ENCODE measurements around the gene NKTR. TPM values are rescaled to one million over a fixed set of nuclear protein-coding genes. Genes with fewer than 3 reads are reported as not detected.
A peak's percentile ranks its signal among the peaks of the same experiment; 100 is the strongest.

NKTR gene
- total RNA-seq, 1 experiment from 2014 or later, result 89.3 TPM

DNA sequence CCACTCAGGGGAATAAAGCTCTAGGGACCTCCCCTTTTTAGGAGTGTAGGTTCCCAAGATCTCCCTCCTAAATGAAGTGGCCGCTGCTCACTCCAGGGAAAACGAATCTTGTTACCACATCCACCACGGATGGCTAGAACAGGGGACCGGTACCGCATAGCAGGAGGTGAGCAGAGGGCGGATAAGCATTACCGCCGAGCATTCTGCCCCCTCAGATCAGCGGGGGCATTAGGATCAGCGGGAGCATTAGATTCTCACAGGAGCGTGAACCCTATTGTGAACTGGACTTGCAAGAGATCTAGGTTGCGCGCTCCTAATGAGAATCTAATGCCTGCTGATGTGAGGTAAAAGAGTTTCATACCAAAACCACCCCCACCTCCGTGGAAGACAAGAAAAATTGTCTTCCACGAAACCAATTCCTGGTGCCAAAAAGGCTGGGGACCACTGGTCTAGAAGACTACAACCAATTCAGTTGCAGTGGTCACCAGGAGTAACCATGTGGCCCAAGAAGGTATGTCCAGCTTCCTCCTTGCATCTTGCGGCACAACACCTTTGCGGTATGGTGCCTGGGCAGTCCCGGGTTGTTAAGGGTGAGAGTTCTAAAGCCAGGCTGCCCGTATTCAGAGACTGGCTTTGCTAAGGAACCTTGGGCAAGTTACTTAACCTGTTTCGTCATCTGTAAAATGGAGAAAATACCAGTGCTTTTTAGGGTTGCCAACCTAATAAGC lies 10.9 kb upstream of the NKTR start (continued):
- TF ChIP-seq MYBL2 (CRISPR knock-in tag; IDR thresholded peaks at IDR 0.05), result no peak
- TF ChIP-seq, protein P1, sequence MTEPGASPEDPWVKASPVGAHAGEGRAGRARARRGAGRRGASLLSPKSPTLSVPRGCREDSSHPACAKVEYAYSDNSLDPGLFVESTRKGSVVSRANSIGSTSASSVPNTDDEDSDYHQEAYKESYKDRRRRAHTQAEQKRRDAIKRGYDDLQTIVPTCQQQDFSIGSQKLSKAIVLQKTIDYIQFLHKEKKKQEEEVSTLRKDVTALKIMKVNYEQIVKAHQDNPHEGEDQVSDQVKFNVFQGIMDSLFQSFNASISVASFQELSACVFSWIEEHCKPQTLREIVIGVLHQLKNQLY (CRISPR knock-in tag; IDR thresholded peaks at IDR 0.05), result no peak

DNA sequence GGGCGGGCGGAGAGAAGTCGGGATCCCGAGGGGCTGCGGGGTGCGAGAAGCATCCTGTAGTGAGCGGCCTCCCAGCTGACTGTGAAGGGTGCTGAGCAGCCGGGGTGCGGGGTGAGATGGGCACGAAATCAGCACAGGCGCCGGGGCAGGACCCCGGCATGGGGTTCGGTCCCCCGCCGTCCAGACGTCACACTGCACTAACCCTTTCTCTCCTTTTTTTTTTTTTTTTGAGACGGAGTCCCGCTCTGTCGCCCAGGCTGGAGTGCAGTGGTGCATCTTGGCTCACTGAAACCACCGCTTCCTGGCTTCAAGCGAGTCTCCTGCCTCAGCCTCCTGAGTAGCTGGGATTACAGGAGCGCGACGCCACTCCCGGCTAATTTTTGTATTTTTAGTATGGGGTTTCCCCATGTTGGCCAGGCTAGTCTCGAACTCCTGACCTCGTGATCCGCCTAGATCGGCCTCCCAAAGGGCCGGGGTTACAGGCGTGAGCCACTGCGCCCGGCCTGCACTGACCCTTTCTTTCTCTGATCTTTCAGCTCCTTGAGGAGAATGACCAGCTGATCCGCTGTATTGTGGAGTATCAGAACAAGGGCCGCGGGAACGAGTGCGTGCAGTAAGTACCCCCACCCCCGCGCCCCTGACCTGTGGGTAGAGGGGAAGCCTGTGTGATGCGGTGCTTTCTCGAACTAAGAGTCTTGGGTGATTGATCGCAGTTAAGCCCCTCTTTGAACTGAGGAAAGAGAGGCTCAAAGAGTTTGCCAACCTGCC lies 9.3 kb upstream of the NKTR start:
- DNase-seq (ENCODE audit: low spot score) (peak; percentile 31), ATAC-seq (no peak)
- no peaks in the 10 kb centered on the region for H3K9me3 Mint-ChIP-seq
- H3K36me3 Mint-ChIP-seq, result peaks cover 30% of the 10 kb centered on the region
- ChIA-PET CTCF (interaction anchor here (0.8 to 2.6 kb wide), 8 partner anchors 9 to 370 kb away, joined by 3 to 11 read pairs (median 6); partner anchors contain the start of genes NKTR and SEC22C), POLR2A (interaction anchor here (0.6 to 2.9 kb wide), 7 partner anchors 9 to 212 kb away, joined by 3 to 19 read pairs (median 4); partner anchors contain the start of genes NKTR and SEC22C)
- peaks cover 43% of the 10 kb centered on the region for H3K4me1 Mint-ChIP-seq
- peak overlapping the region; percentile 93 for H3K27ac Mint-ChIP-seq
- peak overlapping the region; percentile 94 for H3K4me3 Mint-ChIP-seq
- TF ChIP-seq, protein P2, sequence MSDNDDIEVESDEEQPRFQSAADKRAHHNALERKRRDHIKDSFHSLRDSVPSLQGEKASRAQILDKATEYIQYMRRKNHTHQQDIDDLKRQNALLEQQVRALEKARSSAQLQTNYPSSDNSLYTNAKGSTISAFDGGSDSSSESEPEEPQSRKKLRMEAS (CRISPR knock-in tag; IDR thresholded peaks at IDR 0.05), result peak; percentile 23; the same call in 1 of the 2 replicates
- TF ChIP-seq, protein P3, sequence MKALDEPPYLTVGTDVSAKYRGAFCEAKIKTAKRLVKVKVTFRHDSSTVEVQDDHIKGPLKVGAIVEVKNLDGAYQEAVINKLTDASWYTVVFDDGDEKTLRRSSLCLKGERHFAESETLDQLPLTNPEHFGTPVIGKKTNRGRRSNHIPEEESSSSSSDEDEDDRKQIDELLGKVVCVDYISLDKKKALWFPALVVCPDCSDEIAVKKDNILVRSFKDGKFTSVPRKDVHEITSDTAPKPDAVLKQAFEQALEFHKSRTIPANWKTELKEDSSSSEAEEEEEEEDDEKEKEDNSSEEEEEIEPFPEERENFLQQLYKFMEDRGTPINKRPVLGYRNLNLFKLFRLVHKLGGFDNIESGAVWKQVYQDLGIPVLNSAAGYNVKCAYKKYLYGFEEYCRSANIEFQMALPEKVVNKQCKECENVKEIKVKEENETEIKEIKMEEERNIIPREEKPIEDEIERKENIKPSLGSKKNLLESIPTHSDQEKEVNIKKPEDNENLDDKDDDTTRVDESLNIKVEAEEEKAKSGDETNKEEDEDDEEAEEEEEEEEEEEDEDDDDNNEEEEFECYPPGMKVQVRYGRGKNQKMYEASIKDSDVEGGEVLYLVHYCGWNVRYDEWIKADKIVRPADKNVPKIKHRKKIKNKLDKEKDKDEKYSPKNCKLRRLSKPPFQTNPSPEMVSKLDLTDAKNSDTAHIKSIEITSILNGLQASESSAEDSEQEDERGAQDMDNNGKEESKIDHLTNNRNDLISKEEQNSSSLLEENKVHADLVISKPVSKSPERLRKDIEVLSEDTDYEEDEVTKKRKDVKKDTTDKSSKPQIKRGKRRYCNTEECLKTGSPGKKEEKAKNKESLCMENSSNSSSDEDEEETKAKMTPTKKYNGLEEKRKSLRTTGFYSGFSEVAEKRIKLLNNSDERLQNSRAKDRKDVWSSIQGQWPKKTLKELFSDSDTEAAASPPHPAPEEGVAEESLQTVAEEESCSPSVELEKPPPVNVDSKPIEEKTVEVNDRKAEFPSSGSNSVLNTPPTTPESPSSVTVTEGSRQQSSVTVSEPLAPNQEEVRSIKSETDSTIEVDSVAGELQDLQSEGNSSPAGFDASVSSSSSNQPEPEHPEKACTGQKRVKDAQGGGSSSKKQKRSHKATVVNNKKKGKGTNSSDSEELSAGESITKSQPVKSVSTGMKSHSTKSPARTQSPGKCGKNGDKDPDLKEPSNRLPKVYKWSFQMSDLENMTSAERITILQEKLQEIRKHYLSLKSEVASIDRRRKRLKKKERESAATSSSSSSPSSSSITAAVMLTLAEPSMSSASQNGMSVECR (CRISPR knock-in tag; IDR thresholded peaks at IDR 0.05; ENCODE audit: borderline replicate concordance), result 0 out of 2 replicates have a peak, but pooled peaks have one; percentile 41
- TF ChIP-seq, protein P4, sequence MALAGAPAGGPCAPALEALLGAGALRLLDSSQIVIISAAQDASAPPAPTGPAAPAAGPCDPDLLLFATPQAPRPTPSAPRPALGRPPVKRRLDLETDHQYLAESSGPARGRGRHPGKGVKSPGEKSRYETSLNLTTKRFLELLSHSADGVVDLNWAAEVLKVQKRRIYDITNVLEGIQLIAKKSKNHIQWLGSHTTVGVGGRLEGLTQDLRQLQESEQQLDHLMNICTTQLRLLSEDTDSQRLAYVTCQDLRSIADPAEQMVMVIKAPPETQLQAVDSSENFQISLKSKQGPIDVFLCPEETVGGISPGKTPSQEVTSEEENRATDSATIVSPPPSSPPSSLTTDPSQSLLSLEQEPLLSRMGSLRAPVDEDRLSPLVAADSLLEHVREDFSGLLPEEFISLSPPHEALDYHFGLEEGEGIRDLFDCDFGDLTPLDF (CRISPR knock-in tag; IDR thresholded peaks at IDR 0.05), result no peak
- no peak for TF ChIP-seq ETV6 (CRISPR knock-in tag; IDR thresholded peaks at IDR 0.05)
- no peaks in the 10 kb centered on the region for H3K27me3 Mint-ChIP-seq (ENCODE audit: low read depth)

- no peak for ATAC-seq
- H3K27me3 Mint-ChIP-seq (ENCODE audit: low read depth), result no peaks in the 10 kb centered on the region
- POLR2A ChIA-PET, result interaction anchor here (1.0 to 2.9 kb wide), 3 partner anchors 9 to 98 kb away, joined by 3 to 19 read pairs (median 17); partner anchors contain the start of genes NKTR and SEC22C
- no peak for DNase-seq (ENCODE audit: low spot score)
- peak overlapping the region; percentile 93; the same call in 1 of the 2 replicates for H3K27ac Mint-ChIP-seq
- no peaks in the 10 kb centered on the region for H3K9me3 Mint-ChIP-seq
- H3K36me3 Mint-ChIP-seq, result peaks cover 34% of the 10 kb centered on the region
- CTCF ChIA-PET, result interaction anchor here (2.6 kb wide), 1 partner anchor 22 kb away, joined by 9 read pairs; no protein-coding TSS in a partner anchor
- H3K4me1 Mint-ChIP-seq, result peaks cover 43% of the 10 kb centered on the region
- peak overlapping the region; percentile 94 for H3K4me3 Mint-ChIP-seq
- no peak for TF ChIP-seq GTF2I (CRISPR knock-in tag; conservative IDR thresholded peaks at IDR 0.05)
- no peak for TF ChIP-seq MYBL2 (CRISPR knock-in tag; IDR thresholded peaks at IDR 0.05)
- TF ChIP-seq ZNF396 (CRISPR knock-in tag; IDR thresholded peaks at IDR 0.05; ENCODE audit: borderline replicate concordance), result no peak
- no peak for TF ChIP-seq OVOL2 (CRISPR knock-in tag; IDR thresholded peaks at IDR 0.05; ENCODE audit: borderline replicate concordance)
- TF ChIP-seq ZNF219 (CRISPR knock-in tag; IDR thresholded peaks at IDR 0.05; ENCODE audit: borderline replicate concordance), result no peak
- TF ChIP-seq TCF7 (CRISPR knock-in tag; IDR thresholded peaks at IDR 0.05; ENCODE audit: low read depth), result no peak
- no peak for TF ChIP-seq ZNF121 (CRISPR knock-in tag; IDR thresholded peaks at IDR 0.05)
- TF ChIP-seq ZBTB21 (CRISPR knock-in tag; IDR thresholded peaks at IDR 0.05; ENCODE audit: borderline replicate concordance), result no peak
- TF ChIP-seq CBFB (CRISPR knock-in tag; IDR thresholded peaks at IDR 0.05; ENCODE audit: low read depth), result no peak
- TF ChIP-seq PRRX2 (CRISPR knock-in tag; IDR thresholded peaks at IDR 0.05), result no peak
- TF ChIP-seq NR2C2 (CRISPR knock-in tag; IDR thresholded peaks at IDR 0.05), result no peak
- TF ChIP-seq ZNF671 (CRISPR knock-in tag; IDR thresholded peaks at IDR 0.05), result no peak
- TF ChIP-seq SOX15 (CRISPR knock-in tag; IDR thresholded peaks at IDR 0.05), result no peak
- TF ChIP-seq MXD4 (CRISPR knock-in tag; IDR thresholded peaks at IDR 0.05; ENCODE audit: borderline replicate concordance), result no peak
- no peak for TF ChIP-seq ZSCAN18 (CRISPR knock-in tag; IDR thresholded peaks at IDR 0.05)
- TF ChIP-seq IRF1 (CRISPR knock-in tag; IDR thresholded peaks at IDR 0.05), result no peak
- no peak for TF ChIP-seq ZNF232 (CRISPR knock-in tag; IDR thresholded peaks at IDR 0.05)
These were observed 8.7 kb upstream of the NKTR start for GRCh38 chr3:42591811-42592210.
